HepG2 (cell line): ENCODE data around the gene LAPTM4A. TPM values are rescaled to one million over a fixed set of nuclear protein-coding genes. Genes with fewer than 3 reads are reported as not detected.
"Not testable (repeated sequence)": the region's sequence is repeated elsewhere in the genome, so short reads cannot be mapped to it uniquely, and the experiment has no call there.

Experiments
- ATAC-seq: fragments of 200-7000 bp; cut with Tn5 transposase; 3 replicates; pipeline ENCODE4 v1.9.1; 2020; ENCODE audit warnings: mild to moderate bottlenecking, moderate library complexity
- BruUV-seq: library from RNA; stranded (reverse); fragments of 400-500 nt; replicated peaks from 2 replicates; lab custom pipeline; 2021; lab: Mats Ljungman, UMichigan
- CTCF ChIA-PET: fragments of 300-600 bp; formaldehyde crosslinking; extraction: SDS; loops from one replicate; lab custom pipeline; 2021; ENCODE audit warnings: low total read pairs, inconsistent platforms, low intra/inter-chr PET ratio; lab: Yijun Ruan, JAX
- POLR2A ChIA-PET: fragments of 350-600 bp; sonication (Branson Sonifier 250); formaldehyde crosslinking; loops from one replicate; lab custom pipeline; 2020; ENCODE audit warnings: antibody characterized with exemption, inconsistent platforms; lab: Yijun Ruan, JAX
- DNase-seq: peaks from one replicate; pipeline ENCODE4 v3.0.0-alpha.2; 2015; ENCODE audit warnings: low spot score
- FAIRE-seq: peaks from 3 replicates; lab custom pipeline; 2011; peaks lifted over from hg19 to GRCh38; lab: Jason Lieb, UNC
- H2AFZ ChIP-seq: one replicate; pipeline ENCODE4 v1.6.1; 2011; ENCODE audit warnings: low read length, inconsistent platforms
- H3K27ac ChIP-seq: fragments of 300-600 bp; 3 replicates; pipeline ENCODE4 v1.8.0; 2011; ENCODE audit warnings: mixed run types, mild to moderate bottlenecking, mixed read lengths, low read length, inconsistent platforms; ENCODE audit not compliant: insufficient read depth; ENCODE audit errors: extremely low read length
- H3K27me3 ChIP-seq, 2 experiments: fragments of 200-600 bp in 1 of 2; 2 replicates in 1 of 2; 3 replicates in 1 of 2; pipeline versions ENCODE4 v1.6.0 to v1.8.0; 2011; ENCODE audit warnings: low read length in 2 of 2, mild to moderate bottlenecking in 2 of 2, moderate library complexity in 2 of 2, inconsistent platforms in 1 of 2; ENCODE audit not compliant: insufficient read depth in 2 of 2, control insufficient read depth in 1 of 2
- H3K36me3 ChIP-seq, 2 experiments: fragments of 200-600 bp in 1 of 2; replicated peaks in 1 of 2; 2 replicates in 1 of 2; 3 replicates in 1 of 2; pipeline versions ENCODE4 v1.5.1 to v1.8.0; 2011; ENCODE audit warnings: low read length in 2 of 2, inconsistent platforms in 1 of 2; ENCODE audit not compliant: insufficient read depth in 2 of 2, control insufficient read depth in 1 of 2
- H3K4me1 ChIP-seq: 2 replicates; pipeline ENCODE4 v1.5.1; 2012; ENCODE audit warnings: low read length, inconsistent platforms; ENCODE audit not compliant: insufficient read depth
- H3K4me2 ChIP-seq: 2 replicates; pipeline ENCODE4 v1.6.0; 2011; ENCODE audit warnings: low read depth, low read length, inconsistent platforms
- H3K4me3 ChIP-seq, 3 experiments: fragments of 200-600 bp in 1 of 3; sonication (generic), shearing (Covaris generic) in 1 of 3; replicated peaks in 1 of 3; 2 replicates each; pipeline ENCODE4 v1.5.1; 2011 to 2016; ENCODE audit warnings: low read length in 3 of 3, inconsistent platforms in 2 of 3, low read depth in 2 of 3, mild to moderate bottlenecking in 2 of 3, control low read depth in 1 of 3, mixed read lengths in 1 of 3; ENCODE audit not compliant: insufficient read depth in 1 of 3
- H3K79me2 ChIP-seq: one replicate; pipeline ENCODE4 v1.6.1; 2011; ENCODE audit warnings: low read length, inconsistent platforms; ENCODE audit not compliant: insufficient read depth
- H3K9ac ChIP-seq: 2 replicates; pipeline ENCODE4 v1.6.0; 2011; ENCODE audit warnings: mild to moderate bottlenecking, low read depth, low read length, inconsistent platforms; ENCODE audit not compliant: insufficient read depth
- H3K9me3 ChIP-seq: 2 replicates; pipeline ENCODE4 v1.5.1; 2012; ENCODE audit warnings: mild to moderate bottlenecking, low read length
- H4K20me1 ChIP-seq: 2 replicates; pipeline ENCODE4 v1.6.0; 2011; ENCODE audit warnings: inconsistent platforms, mild to moderate bottlenecking, low read length, moderate library complexity; ENCODE audit not compliant: insufficient read depth
- CBX1 ChIP-seq: IDR thresholded peaks from one replicate; pipeline ENCODE4 v1.6.1; 2016; ENCODE audit warnings: antibody characterized with exemption, low read depth
- ZNF121 ChIP-seq: sonication (generic); formaldehyde crosslinking; IDR thresholded peaks from 2 replicates; pipeline ENCODE4 v1.5.0; 2020; ENCODE audit warnings: mild to moderate bottlenecking, missing genetic modification reagents
- ZNF557 ChIP-seq: sonication (generic); formaldehyde crosslinking; IDR thresholded peaks from 2 replicates; pipeline ENCODE4 v1.4.0; 2020; ENCODE audit warnings: missing genetic modification reagents
- WGBS: methylation state at CpG from one replicate; pipeline ENCODE4 v1.1.6; 2017; ENCODE audit warnings: low lambda C conversion rate; 5-methylcytosine and 5-hydroxymethylcytosine counted together
- in situ Hi-C: cut with HindIII; loops from 2 replicates; pipeline ENCODE4 v1.10.0; 2017; ENCODE audit warnings: low pct_unique_long_range_greater_than_20kb; ENCODE audit not compliant: extremely low pct_ligation_motif_present
- intact Hi-C: fragments of 100-400 bp; cut with micrococcal nuclease; formaldehyde crosslinking; loops from one replicate; pipeline ENCODE4 v1.10.0; 2022; ENCODE audit not compliant: unreplicated experiment
- polyA plus RNA-seq, 8 experiments: library from polyadenylated mRNA; depleted of rRNA in 3 of 8; stranded (reverse) in 7 of 8; unstranded in 1 of 8; fragments of >200 nt; fragmentation: Illumina TruSeq in 4 of 8; extraction: Trizol in 4 of 8; gene quantifications; 2 replicates each; pipeline versions ENCODE4 v1.2.1 to v1.2.3, GENCODE V29; 2011 to 2016; ENCODE audit warnings: low read depth in 4 of 8, missing spikeins in 1 of 8, mixed read lengths in 1 of 8; ENCODE audit not compliant: insufficient read depth in 1 of 8
- total RNA-seq, 5 experiments: library from RNA; depleted of rRNA; stranded (reverse); fragments of >200 nt; fragmentation: Illumina TruSeq; extraction: Trizol; gene quantifications; 2 replicates each; pipeline ENCODE4 v1.2.3, GENCODE V29; 2016; ENCODE audit warnings: low read depth in 1 of 5
- TF ChIP-seq, protein P1 (sequence below): sonication (generic); formaldehyde crosslinking; IDR thresholded peaks from 2 replicates; pipeline ENCODE4 v1.4.0; 2020; ENCODE audit warnings: missing genetic modification reagents

Gene LAPTM4A
- total and polyA plus RNA-seq, 2 of the 13 experiments (the other 11 are each of a cell fraction or from before 2014, with no cell fraction given) = 116 to 558 TPM

DNA sequence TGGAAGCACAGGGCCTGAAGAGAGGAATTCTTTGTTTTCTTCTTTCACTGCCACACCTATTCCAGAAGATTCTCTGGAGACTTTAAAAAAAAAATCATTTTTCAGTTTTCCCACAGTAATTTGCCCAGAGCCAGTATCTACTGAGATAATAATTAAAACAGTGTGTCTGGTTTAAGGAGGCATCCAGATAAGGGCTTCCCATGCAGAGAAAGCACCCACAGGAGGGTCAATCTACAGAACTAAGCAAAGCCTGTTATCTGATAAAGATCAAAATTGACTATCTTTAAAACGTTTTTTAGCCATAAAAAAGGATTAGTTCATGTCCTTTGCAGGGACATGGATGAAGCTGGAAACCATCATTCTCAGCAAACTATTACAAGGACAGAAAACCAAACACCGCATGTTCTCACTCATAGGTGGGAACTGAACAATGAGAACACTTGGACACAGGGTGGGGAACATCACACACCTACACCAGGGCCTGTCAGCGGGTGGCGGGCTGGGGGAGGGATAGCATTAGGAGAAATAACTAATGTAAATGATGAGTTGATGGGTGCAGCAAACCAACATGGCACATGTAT, 5.6 kb downstream of the LAPTM4A start:
- Histone ChIP-seq H4K20me1 (peaks cover 77% of the 10 kb centered on the region), H3K79me2 (peaks cover 94% of the 10 kb centered on the region), H3K4me1 (peaks cover 63% of the 10 kb centered on the region), H3K36me3 (peaks cover 5 to 19% of the 10 kb centered on the region in 2 experiments; a peak in 3 of 5 replicates)
- H3K9ac ChIP-seq, H2AFZ ChIP-seq, BruUV-seq, H3K9me3 ChIP-seq, H3K27me3 ChIP-seq, H3K4me3 ChIP-seq, H3K27ac ChIP-seq, DNase-seq, ATAC-seq, in situ Hi-C loops, H3K4me2 ChIP-seq, FAIRE-seq, intact Hi-C loops, CTCF ChIA-PET: not testable (repeated sequence)
- POLR2A ChIA-PET = interaction anchor here (1.5 kb wide), 1 partner anchor 18 kb away, joined by 5 read pairs; no protein-coding TSS in a partner anchor
- TF ChIP-seq, protein P1, sequence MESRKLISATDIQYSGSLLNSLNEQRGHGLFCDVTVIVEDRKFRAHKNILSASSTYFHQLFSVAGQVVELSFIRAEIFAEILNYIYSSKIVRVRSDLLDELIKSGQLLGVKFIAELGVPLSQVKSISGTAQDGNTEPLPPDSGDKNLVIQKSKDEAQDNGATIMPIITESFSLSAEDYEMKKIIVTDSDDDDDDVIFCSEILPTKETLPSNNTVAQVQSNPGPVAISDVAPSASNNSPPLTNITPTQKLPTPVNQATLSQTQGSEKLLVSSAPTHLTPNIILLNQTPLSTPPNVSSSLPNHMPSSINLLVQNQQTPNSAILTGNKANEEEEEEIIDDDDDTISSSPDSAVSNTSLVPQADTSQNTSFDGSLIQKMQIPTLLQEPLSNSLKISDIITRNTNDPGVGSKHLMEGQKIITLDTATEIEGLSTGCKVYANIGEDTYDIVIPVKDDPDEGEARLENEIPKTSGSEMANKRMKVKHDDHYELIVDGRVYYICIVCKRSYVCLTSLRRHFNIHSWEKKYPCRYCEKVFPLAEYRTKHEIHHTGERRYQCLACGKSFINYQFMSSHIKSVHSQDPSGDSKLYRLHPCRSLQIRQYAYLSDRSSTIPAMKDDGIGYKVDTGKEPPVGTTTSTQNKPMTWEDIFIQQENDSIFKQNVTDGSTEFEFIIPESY (CRISPR knock-in tag) = 0 out of 2 replicates have a peak, but pooled peaks have one; percentile 32
- WGBS = 77% methylated on average over 4 of the region's 4 CpGs

DNA sequence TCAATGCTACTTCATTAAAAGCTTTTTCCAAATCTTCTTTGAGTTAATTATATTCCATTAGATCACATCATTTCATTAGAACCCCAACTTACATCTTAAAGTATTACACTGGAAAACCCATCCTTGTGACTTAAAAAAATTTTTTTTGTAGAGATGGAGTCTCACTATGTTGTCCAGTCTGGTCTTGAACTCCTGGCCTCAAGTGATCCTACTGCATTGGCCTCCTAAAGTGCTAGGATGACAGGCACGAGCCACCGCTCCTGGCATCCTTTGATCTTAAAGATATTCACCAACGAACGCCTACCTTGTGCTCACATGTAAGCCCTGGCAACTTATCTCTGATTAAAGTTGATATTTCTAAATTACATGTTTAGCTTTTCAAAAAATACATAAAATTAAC, 6.7 kb downstream of the LAPTM4A start:
- DNase-seq = no peak
- Histone ChIP-seq H4K20me1 (peaks cover 67% of the 10 kb centered on the region), H3K27ac (no peak overlapping the region), H2AFZ (no peak overlapping the region), H3K4me2 (no peak overlapping the region)
- CTCF ChIA-PET = no interaction called here
- 95% methylated on average over 4 of the region's 4 CpGs for WGBS
- TF ChIP-seq CBX1 (no peak), ZNF121 (CRISPR knock-in tag) (peak; percentile 83), ZNF557 (CRISPR knock-in tag) (no peak)
- TF ChIP-seq, all 625 proteins: peak for 1
- H3K9ac ChIP-seq = no peak overlapping the region
- no TSS peak for BruUV-seq
- in situ Hi-C loops (no loop called here), intact Hi-C loops (no loop called here)
- no peak overlapping the region for H3K4me3 ChIP-seq
- H3K4me1 ChIP-seq = peaks cover 62% of the 10 kb centered on the region
- peaks cover 94% of the 10 kb centered on the region for H3K79me2 ChIP-seq
- no peak for ATAC-seq
- POLR2A ChIA-PET = interaction anchor here (1.5 to 1.6 kb wide), 3 partner anchors 17 to 180 kb away, joined by 3 to 5 read pairs (median 5); partner anchors contain the start of gene SDC1
- peaks cover 10 to 29% of the 10 kb centered on the region in 2 experiments; a peak in 4 of 5 replicates for H3K36me3 ChIP-seq
- no peaks in the 10 kb centered on the region for H3K9me3 ChIP-seq
- no peaks in the 10 kb centered on the region for H3K27me3 ChIP-seq
- no peak for FAIRE-seq
